GM18873 (cell line): ENCODE measurements around the gene EFCC1.

Experiments
- ATAC-seq: cut with Tn5 transposase; IDR thresholded peaks from one replicate; pipeline ENCODE4 v1.9.1; 2021; ENCODE audit warnings: mild to moderate bottlenecking, moderate library complexity, moderate number of reproducible peaks; ENCODE audit not compliant: unreplicated experiment, low FRiP score

The EFCC1 gene

GRCh38 chr3:129031476-129032215, 30.5 kb downstream of the EFCC1 start:
- no peak for ATAC-seq

GRCh38 chr3:129032716-129033115, 31.6 kb downstream of the EFCC1 start:
- no peak for ATAC-seq

GRCh38 chr3:129033151-129033550, 32.0 kb downstream of the EFCC1 start:
- ATAC-seq: no peak

- no peak for ATAC-seq
Measured at GRCh38 chr3:129033633-129034321, 32.7 kb downstream of the EFCC1 start.

- ATAC-seq: no peak
Measured at GRCh38 chr3:129034642-129035041, 33.5 kb downstream of the EFCC1 start.

- ATAC-seq: no peak
Measured at GRCh38 chr3:129035360-129036221, 34.5 kb downstream of the EFCC1 start.

- no peak for ATAC-seq
Measured at GRCh38 chr3:129036222-129037092, 35.4 kb downstream of the EFCC1 start.

GRCh38 chr3:129037093-129037419, 36.0 kb downstream of the EFCC1 start:
- no peak for ATAC-seq

GRCh38 chr3:129038121-129038855, 37.2 kb downstream of the EFCC1 start:
- ATAC-seq: no peak

GRCh38 chr3:129039271-129040038, 38.4 kb downstream of the EFCC1 start:
- no peak for ATAC-seq

GRCh38 chr3:129040039-129040336, 38.9 kb downstream of the EFCC1 start:
- no peak for ATAC-seq

- ATAC-seq: no peak
Measured at GRCh38 chr3:129040579-129041300, 39.6 kb downstream of the EFCC1 start.

- ATAC-seq: no peak
Measured at GRCh38 chr3:129045675-129046036, 44.6 kb downstream of the EFCC1 start.

GRCh38 chr3:129046037-129046731, 45.1 kb downstream of the EFCC1 start:
- no peak for ATAC-seq

GRCh38 chr3:129046732-129047552, 45.8 kb downstream of the EFCC1 start:
- no peak for ATAC-seq

- no peak for ATAC-seq
Measured at GRCh38 chr3:129047553-129047839, 46.4 kb downstream of the EFCC1 start.

- no peak for ATAC-seq
Measured at GRCh38 chr3:129050556-129051295, 49.6 kb downstream of the EFCC1 start.
